GM21723 (cell line): Measurements from ENCODE around the gene NFIB.

ENCODE experiments used
- ATAC-seq: cut with Tn5 transposase; IDR thresholded peaks from one replicate; pipeline ENCODE4 v1.9.1; 2021; ENCODE audit warnings: mild to moderate bottlenecking, moderate library complexity; ENCODE audit not compliant: unreplicated experiment

NFIB gene

DNA sequence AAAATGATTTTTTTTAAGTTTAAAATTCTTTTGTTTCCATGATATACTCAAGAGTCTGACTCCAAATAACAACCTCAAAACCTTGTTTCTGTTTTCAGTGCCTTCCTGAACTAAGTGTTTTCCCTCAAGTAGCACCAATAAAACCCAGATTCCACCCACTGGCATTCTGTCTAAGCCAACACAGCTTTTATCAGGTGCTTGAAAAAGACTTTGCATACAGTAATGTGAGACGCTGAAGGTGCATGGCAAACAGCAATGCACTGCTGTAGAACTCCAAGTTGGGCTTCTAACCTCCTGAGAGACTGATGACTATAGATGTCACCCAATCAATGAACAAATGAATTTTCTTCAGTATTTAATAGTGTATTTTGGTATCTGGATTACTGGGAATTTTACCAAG lies 95.7 kb downstream of the NFIB start:
- no peak for ATAC-seq

DNA sequence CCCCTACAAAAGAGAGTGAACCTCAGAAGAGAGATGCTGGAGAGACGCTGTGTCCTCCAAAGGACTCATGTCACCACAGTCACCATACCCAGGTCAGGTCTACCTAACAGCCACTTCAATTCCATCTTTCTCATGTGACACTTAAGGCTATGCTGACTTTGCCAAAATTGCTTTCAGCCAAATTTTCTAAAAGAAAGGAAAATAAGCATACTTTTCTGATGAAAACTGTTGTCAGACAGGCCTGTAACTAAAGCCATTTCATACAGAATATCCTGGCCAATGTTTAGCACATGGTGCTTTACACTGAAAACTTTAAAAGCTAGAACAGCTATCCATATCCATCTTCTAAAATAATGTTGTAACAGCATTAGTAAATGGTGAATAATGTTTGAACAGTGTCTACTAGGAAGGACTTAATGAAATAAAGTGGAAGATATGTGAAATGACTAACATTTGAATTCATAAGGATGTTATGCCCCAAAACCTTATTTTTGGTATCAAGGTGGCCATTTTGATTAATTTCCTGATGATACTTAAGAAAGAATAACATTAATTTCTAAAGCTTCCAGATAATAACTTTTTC lies 97.2 kb downstream of the NFIB start:
- no peak for ATAC-seq

DNA sequence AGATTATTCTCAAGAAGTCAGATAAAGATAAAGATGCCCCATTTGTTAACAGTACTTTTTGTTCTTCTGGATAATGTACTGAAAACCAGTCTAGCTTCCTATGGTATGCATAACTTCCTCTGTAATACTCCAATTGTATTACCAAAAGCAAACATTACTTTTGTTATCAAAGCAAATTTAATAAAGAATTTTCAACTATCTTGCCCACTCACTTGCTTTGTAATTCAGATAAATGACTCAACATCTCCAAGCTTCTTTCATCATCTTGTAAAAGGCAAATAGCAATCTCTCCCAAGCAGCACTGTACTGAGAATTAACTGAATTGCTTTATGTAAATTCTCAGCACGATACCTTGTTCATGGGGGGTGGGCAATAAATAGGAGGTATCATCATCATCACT lies 98.3 kb downstream of the NFIB start:
- ATAC-seq: no peak

DNA sequence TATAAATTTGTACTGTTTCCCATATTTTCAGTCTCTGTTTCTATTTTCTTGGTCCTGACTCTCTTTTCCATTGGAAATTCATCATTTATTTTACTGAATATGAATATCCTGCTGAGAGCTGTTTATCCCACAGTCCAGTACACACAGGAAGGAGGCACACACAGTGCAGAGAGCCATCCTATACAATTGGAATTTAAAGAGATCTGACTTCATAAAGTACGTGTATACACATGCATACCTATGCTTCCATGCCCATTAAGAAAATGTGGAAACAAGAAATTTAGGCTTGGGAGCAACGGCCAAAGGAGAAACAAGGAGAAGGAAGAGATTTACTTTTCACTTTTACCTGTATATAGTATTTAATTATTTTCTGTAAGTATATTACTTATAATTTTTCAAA lies 99.2 kb downstream of the NFIB start:
- ATAC-seq: no peak

DNA sequence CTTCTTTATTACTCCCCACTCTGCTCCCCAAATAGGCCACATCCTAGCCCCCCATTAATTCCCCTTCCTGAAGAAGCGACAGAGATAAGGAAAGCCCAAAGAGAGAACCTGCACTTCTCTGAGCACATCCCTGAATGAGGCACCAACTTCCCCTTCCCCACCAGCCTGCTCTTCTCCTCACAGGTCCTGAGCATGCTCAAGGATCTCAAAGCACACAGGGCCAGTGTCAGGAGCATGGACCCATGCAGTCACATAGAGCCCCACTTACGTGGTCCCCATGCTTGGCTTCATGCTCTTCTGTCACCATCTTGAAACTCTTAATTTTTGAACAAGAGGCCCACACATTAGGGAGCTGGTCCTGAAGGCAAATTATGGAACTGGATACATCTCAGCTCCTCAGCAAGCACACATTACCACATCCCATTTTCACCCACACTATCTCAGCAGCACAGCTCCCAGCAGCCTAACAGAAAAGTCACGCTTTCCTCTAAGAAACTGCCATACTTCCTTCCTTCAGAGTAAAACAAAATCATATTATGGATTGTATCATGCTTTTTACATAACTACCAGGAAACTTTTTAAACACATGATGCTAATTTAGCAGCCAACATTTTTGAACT lies 99.8 kb downstream of the NFIB start:
- no peak for ATAC-seq

DNA sequence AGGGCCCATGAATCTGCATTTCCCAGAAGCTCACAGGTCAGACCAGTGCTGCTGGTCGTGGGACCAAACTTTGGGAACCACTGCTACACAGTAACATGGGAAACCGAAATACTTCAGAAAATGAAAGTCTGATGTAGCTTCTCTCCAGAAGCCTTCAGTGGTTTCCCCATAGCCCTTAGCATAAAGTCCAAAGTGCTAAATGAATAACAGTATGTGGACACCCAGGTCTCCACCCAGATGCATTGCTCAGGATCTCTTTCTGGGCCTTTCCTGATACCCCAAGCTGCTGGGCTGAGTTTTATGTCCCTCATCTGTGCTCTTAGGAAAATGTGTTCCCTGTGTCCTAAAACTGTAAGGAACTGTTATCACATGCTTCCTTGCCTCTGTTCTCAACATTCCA lies 100.4 kb downstream of the NFIB start:
- ATAC-seq: no peak

DNA sequence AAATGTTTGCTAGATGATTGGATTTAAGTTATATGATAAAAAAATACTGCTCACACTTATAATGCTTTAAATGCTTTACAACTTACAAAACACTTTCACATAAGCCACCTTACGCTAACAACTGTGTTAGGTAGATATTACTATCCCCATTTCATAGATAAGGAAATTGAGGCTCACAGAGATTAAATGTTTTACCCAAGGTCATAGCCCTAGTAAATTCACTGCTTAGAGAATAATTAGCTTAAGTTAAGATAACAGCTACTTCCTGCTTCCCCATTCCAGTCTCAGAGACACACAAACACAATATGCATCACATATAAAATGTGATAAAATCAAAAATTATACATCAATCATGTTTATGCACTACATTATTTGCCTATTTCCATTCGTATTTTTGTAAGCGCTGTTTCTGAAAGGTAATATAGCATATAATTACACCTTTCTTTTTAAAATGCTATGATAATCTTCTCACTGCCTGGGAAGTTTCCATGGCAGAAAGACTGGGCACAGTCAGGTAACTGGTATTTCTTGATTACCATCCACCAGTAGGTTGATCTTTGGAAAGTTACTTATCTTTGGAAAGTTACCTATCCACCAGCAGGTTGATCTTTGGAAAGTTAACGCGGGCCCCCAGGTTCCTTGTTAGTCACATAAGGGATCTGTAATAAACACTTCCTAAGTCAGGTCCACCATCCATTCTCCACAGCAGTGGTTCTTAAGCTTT lies 101.1 kb downstream of the NFIB start:
- no peak for ATAC-seq

DNA sequence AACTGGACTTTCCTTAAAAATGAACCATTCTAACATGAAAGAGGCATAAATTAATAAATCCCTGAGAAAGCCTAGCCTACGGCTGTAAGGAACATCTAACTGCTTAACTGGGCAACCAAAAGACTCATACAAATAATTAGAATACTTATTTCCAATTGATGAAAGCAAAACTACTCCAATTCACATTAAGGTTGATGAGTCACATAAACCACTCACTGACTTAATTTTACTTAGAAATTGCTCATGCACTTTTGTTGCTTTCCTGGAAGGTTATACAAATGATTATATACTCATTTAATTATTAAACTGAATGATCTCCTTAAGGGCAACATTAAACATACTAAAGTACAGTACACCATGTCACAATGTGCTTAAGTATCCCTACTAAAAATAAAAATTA lies 101.9 kb downstream of the NFIB start:
- no peak for ATAC-seq

DNA sequence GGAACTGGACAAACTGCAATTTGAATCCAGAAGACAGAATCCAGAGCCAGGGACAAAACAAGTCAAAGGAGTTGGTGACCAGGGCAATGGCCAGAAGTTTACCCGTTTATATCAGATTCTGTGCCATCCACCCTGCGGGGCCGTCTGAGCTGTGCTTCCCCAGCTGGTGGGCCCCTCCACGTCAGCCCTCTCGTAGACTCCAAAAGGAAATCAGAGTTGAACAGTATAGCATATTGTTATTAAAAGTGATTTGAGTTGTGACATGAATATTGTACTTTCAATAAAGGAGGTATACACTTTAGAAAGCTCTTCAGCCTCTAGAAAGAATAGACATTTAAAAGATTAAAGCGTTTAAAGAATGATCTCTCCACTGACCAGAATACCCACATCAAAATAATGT lies 102.4 kb downstream of the NFIB start:
- ATAC-seq: no peak

DNA sequence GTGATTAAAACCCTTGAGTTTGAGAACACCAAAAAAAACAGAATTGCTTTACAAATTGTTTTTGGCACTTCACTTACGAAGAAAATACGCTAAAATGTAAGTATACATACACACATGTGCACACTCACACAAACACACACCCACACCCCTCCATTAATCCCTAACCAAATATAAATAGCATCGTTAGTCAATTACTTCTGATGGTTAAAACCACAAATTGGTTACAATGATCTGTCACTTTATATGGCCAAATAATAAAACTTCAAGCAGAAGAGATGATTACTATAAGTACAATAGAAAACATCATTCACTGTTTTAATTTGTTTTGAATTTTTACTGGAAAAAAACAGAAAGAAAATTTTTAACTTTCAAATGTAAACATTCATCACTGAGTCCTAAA lies 103.5 kb downstream of the NFIB start:
- ATAC-seq: no peak

DNA sequence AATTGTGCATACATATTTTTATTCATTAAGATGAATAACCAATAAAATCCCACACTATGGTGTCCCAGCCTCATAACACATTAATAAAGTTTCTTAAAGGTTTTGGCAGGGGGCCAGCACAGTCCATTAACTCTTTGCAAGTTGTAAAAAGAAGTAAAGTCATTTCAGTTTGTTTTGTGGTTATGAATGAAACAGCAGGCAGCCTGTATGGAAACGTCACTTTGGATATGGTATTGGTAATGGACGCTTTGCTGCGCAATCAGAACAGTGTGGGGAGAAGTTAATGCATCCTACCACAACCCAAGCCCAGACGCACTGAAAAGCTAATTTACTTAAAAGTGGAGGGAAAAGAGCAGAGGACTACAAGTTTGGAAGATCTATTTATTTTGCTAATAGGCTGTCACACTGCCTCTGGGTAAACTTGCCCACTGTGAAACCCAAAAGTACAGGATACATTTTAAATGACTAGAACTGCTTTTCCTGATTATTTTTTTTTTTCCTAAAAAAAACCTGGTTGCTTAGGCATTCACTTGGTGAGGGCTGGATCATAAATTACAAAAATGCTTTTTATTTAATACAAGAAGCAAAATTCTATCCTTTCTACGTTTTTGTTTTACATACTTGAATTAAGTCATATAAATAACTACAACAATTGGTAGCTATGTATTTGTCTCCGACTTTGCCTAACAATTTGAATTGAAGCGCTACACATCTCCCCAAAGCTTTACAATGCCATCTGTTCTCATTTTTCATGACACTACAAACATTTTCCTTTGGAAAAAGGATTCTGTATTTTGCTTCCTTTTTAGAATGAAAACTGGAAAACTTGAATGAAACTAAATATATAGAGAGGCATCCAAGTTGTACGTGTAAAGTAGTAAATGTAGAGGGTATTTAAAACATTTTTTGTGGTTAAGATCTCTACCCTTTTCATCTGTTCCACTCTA lies 104.3 kb downstream of the NFIB start:
- ATAC-seq: no peak

DNA sequence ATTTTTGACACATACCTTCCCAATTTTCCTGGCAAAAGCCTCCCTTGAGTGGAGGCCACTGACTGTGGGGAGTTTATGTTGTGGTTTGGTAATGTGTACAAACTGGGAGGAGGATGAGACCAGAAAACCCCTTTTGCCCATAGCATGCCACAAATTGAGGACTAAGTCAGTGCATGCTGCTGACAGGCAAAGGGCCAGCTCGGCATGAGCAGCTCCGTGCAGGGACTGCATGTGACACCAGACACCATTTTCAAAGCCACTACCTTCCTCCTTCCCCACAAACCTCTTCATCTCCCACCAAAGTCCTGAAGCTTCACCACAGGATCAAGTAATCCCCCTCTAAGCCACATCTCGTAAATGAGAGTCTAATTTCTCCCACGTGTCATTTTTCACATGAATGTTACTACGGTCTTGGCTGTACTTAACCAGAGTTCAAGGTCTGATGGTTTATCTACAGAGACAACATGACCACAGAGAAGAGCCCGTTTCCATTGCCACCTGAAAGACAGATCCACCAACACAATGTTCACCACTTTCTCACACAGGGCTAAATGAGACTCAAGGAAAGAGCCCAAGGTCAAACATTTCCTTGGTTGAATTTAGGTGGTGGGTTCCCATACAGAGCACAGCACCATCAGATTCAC lies 106.5 kb downstream of the NFIB start:
- no peak for ATAC-seq

DNA sequence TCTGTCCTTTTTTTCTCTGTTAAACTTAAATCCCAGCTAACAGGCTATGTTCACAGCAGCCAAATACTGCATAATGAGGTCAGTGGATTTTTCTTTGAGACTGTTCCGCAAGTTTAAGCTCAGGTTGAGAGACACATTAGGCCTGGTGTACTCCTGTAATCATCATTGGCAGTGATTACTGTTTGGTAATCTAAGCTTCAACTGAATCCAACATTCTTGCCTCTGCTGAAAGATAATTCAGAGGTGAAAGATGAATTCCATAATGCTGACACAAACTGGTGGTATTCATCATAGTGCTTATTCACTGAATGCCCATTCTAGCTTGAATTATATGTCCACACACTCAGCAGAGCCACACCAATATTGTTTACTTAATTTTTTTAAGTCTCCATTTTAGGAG lies 108.5 kb downstream of the NFIB start:
- ATAC-seq: no peak

DNA sequence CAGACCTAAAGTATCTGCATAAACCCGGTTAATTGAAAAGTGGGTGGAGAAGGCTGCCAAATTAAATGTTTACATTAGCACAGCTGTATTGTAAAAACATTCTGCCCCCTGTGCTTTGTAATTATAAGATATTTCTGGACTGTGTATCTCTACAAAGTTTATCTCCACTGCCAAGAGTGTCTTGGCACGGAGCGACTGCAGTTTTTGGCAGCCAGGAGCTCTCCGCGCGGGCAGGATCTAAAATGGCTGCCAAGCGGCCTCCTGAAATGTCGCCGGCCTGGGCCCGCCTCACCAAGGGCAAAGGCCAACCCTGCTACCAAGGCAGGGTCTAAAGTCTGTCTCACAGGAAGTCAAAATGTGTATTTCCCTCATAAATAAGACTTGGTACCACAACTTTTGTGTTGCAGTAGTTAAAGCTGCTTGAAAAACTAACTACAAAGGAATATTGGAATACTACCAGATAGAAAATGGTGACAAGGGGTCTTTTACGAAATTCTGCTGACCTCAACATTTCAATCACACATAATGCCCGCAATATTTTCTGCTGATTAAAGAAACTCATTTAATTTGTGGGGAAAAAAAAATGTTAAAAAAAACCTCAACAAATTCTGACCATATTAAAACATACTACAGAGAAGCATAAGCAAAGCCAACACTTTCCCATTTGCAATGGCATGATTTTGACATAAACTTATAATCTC lies 110.4 kb downstream of the NFIB start:
- no peak for ATAC-seq

DNA sequence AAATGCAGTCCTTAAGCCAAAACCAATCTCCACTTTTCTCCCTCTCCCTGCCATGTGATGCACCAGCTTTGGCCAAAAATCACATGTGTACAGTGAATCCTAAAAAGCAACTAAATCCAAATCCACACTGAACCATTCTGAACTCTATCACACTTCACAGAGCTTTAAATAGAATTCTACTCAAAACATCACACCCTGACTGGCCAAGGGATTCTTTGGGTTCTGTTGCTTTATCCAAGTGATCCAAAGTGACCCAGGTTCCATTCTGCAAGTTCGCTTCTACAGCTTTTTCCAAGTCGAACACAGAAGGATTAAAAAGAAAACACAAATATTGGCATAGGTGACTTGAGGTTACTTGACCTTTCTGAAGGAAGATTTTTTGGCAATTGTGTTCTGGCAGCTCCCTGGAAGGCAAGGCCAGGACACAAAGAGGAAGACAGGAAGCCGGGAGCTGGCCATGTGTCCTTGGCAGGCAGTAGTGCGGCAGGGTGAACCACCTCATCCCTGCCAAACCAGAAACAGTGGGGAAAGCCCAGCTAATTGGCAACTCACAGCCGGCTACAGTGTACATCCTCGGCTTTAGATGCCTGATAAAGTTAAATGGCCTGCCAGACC lies 115.0 kb downstream of the NFIB start:
- no peak for ATAC-seq

DNA sequence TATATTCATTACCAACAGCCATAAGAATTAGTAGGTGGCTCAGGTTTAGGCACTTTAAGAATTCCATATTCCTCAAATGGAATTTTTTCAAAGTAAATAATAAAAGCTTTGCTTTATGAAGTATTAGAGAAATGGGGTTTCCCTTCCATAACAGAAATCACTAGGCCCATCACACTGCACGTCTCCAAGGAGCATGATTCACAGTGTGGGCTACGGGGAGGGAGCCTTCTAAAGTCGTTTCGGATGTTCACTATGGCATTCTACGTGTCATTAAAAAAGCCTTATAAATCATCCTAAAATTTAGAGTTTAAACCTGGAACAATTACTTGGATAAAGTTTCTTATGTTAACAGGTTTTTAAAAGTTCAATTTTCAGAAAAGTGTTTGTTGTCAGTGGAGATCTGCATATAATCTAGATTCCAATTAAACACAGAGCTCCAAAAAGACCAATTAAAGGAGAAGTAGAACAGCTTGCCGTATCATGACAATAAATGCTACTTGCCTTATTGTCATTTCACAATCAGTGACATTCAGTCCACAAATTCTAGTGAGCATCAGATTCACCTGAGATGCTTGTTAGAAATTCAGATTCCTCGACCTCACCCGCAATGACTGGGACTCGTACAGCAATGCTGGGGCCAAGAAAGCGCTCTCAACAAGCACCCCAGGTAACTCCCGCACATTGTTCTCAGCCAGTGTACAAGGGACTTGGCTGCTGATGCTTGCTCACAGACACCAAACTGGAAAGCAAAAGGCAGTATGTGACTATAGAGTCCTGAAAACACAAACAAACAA lies 115.7 kb downstream of the NFIB start:
- no peak for ATAC-seq

DNA sequence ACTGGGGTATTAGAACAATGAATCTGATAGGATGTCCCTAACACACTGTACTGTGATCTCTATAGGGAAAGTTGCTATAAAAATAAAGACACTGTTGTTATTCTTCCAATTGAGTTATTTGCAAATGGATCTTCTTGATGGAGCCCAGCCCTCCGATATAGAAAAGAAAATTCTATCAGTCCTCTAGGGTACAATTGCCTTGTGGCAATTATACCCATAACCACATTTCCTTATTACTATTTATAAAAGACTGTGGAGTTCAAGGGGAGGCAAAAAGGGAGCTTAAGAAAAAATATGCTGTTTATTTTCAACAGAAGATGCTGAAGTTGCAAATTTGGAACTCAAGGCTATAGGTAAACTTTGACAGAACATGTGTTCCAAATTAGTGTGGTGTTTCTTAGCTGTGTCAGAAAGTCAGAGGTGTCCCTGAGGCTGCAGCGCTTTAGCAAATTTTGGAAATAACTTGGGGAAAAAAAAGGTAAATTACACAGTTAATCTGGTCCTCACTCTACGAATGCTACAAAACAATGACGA lies 116.5 kb downstream of the NFIB start:
- no peak for ATAC-seq

DNA sequence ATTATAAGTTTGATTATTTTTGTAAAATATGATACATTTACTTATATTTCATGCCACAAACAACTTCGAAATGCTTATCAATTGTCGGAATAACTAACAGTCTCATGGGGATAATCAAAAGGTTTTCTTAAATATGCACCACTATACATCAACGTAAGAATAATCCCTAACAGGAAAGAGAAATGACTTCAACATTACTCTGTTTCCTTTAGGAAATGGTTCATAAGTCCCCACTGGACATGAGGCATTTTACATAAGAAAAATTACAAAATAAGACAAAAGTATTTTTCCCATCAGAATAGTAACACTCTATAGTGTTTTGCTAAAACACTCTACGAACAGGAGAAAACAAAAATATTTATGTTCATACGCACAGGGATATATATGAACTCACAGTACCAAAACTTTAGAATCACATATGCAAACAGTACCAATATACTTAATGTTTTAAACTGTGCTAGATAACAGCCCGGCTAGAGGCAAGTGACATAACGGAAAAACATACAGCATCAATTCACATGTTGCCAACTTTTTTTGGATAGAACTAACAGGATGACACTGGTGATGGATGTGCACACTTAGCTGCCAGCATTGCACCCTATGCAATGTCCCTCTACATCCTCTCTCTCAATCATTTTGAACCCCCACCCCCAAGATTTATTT lies 120.5 kb downstream of the NFIB start:
- no peak for ATAC-seq
